HEK293 (cell line): ENCODE data around the gene MPC2.

Source experiments
- KLF1 ChIP-seq: fragments of 450-650 bp; formaldehyde crosslinking; IDR thresholded peaks from 2 replicates; pipeline ENCODE4 v1.5.1; 2016; ENCODE audit warnings: missing biosample characterization, missing genetic modification characterization
- KLF16 ChIP-seq: fragments of 450-650 bp; formaldehyde crosslinking; IDR thresholded peaks from 2 replicates; pipeline ENCODE4 v1.5.1; 2017; ENCODE audit warnings: missing biosample characterization, missing genetic modification characterization
- KLF8 ChIP-seq: fragments of 450-650 bp; formaldehyde crosslinking; IDR thresholded peaks from 2 replicates; pipeline ENCODE4 v1.5.1; 2016; ENCODE audit warnings: missing biosample characterization, missing genetic modification characterization
- OVOL3 ChIP-seq: fragments of 450-650 bp; formaldehyde crosslinking; IDR thresholded peaks from 2 replicates; pipeline ENCODE4 v1.5.1; 2016; ENCODE audit warnings: missing biosample characterization, missing genetic modification characterization
- PRDM1 ChIP-seq: fragments of 450-650 bp; formaldehyde crosslinking; IDR thresholded peaks from 2 replicates; pipeline ENCODE4; 2016; ENCODE audit warnings: missing biosample characterization, missing genetic modification characterization
- SETDB1 ChIP-seq: IDR thresholded peaks from one replicate; pipeline ENCODE4 v1.6.1; 2017; ENCODE audit warnings: mild to moderate bottlenecking, low read length, moderate library complexity, mixed read lengths; ENCODE audit not compliant: insufficient read length
- SP2 ChIP-seq: fragments of 450-650 bp; formaldehyde crosslinking; IDR thresholded peaks from 2 replicates; pipeline ENCODE4 v1.5.1; 2016; ENCODE audit warnings: missing biosample characterization, missing genetic modification characterization
- TCF7L2 ChIP-seq: IDR thresholded peaks from 2 replicates; pipeline ENCODE4 v1.6.1; 2011; ENCODE audit warnings: low read depth, mild to moderate bottlenecking, inconsistent platforms, low read length, moderate library complexity, borderline replicate concordance
- ZBTB11 ChIP-seq: fragments of 450-650 bp; formaldehyde crosslinking; conservative IDR thresholded peaks from 2 replicates; pipeline ENCODE4 v1.5.1; 2016; ENCODE audit warnings: low read depth, missing biosample characterization, missing genetic modification characterization
- ZBTB17 ChIP-seq: fragments of 450-650 bp; formaldehyde crosslinking; IDR thresholded peaks from 2 replicates; pipeline ENCODE4 v1.5.1; 2016; ENCODE audit warnings: missing biosample characterization, missing genetic modification characterization
- ZFP3 ChIP-seq: fragments of 450-650 bp; formaldehyde crosslinking; IDR thresholded peaks from 2 replicates; pipeline ENCODE4 v1.5.1; 2016; ENCODE audit warnings: low read depth, missing biosample characterization, missing genetic modification characterization
- ZFP41 ChIP-seq: fragments of 450-650 bp; formaldehyde crosslinking; IDR thresholded peaks from 2 replicates; pipeline ENCODE4 v1.5.1; 2016; ENCODE audit warnings: missing biosample characterization, missing genetic modification characterization, borderline replicate concordance
- ZNF10 ChIP-seq: fragments of 450-650 bp; formaldehyde crosslinking; IDR thresholded peaks from 2 replicates; pipeline ENCODE4 v1.5.1; 2017; ENCODE audit warnings: missing biosample characterization, missing genetic modification characterization
- ZNF132 ChIP-seq: fragments of 450-650 bp; formaldehyde crosslinking; IDR thresholded peaks from 2 replicates; pipeline ENCODE4 v1.5.1; 2017; ENCODE audit warnings: missing biosample characterization, missing genetic modification characterization, borderline replicate concordance
- ZNF140 ChIP-seq: fragments of 450-650 bp; formaldehyde crosslinking; IDR thresholded peaks from 2 replicates; pipeline ENCODE4 v1.5.1; 2016; ENCODE audit warnings: missing biosample characterization, missing genetic modification characterization
- ZNF175 ChIP-seq: fragments of 450-650 bp; formaldehyde crosslinking; IDR thresholded peaks from 2 replicates; pipeline ENCODE4 v1.5.1; 2016; ENCODE audit warnings: missing biosample characterization, missing genetic modification characterization
- ZNF214 ChIP-seq: fragments of 450-650 bp; formaldehyde crosslinking; IDR thresholded peaks from 2 replicates; pipeline ENCODE4 v1.5.1; 2017; ENCODE audit warnings: missing biosample characterization, mild to moderate bottlenecking, missing genetic modification characterization, borderline replicate concordance
- ZNF266 ChIP-seq: fragments of 450-650 bp; formaldehyde crosslinking; IDR thresholded peaks from 2 replicates; pipeline ENCODE4 v1.5.1; 2016; ENCODE audit warnings: missing biosample characterization, missing genetic modification characterization, low read depth
- ZNF335 ChIP-seq: fragments of 450-650 bp; formaldehyde crosslinking; conservative IDR thresholded peaks from 2 replicates; pipeline ENCODE4 v1.5.1; 2016; ENCODE audit warnings: missing biosample characterization, missing genetic modification characterization
- ZNF391 ChIP-seq: fragments of 450-650 bp; formaldehyde crosslinking; IDR thresholded peaks from 2 replicates; pipeline ENCODE4 v1.5.1; 2016; ENCODE audit warnings: low read depth, missing biosample characterization, missing genetic modification characterization, borderline replicate concordance
- ZNF394 ChIP-seq: fragments of 450-650 bp; formaldehyde crosslinking; IDR thresholded peaks from 2 replicates; pipeline ENCODE4 v1.5.1; 2016; ENCODE audit warnings: missing biosample characterization, missing genetic modification characterization, mild to moderate bottlenecking, moderate library complexity, borderline replicate concordance
- ZNF473 ChIP-seq: fragments of 450-650 bp; formaldehyde crosslinking; IDR thresholded peaks from 2 replicates; pipeline ENCODE4 v1.5.1; 2017; ENCODE audit warnings: missing biosample characterization, missing genetic modification characterization
- ZNF514 ChIP-seq: fragments of 450-650 bp; formaldehyde crosslinking; IDR thresholded peaks from 2 replicates; pipeline ENCODE4 v1.5.1; 2016; ENCODE audit warnings: missing biosample characterization, missing genetic modification characterization
- ZNF521 ChIP-seq: fragments of 450-650 bp; formaldehyde crosslinking; IDR thresholded peaks from 2 replicates; pipeline ENCODE4 v1.5.1; 2017; ENCODE audit warnings: missing biosample characterization, mild to moderate bottlenecking, missing genetic modification characterization
- ZNF544 ChIP-seq: fragments of 450-650 bp; formaldehyde crosslinking; IDR thresholded peaks from 2 replicates; pipeline ENCODE4 v1.5.0; 2017; ENCODE audit warnings: missing biosample characterization, missing genetic modification characterization
- ZNF549 ChIP-seq: fragments of 450-650 bp; IDR thresholded peaks from 2 replicates; pipeline ENCODE4 v1.5.1; 2018; ENCODE audit warnings: missing biosample characterization, missing genetic modification characterization, mild to moderate bottlenecking, inconsistent platforms, moderate library complexity
- ZNF677 ChIP-seq: fragments of 450-650 bp; IDR thresholded peaks from 2 replicates; pipeline ENCODE4 v1.5.0; 2018; ENCODE audit warnings: missing biosample characterization, mild to moderate bottlenecking, missing genetic modification characterization, moderate library complexity
- ZNF692 ChIP-seq: fragments of 450-650 bp; formaldehyde crosslinking; IDR thresholded peaks from 2 replicates; pipeline ENCODE4 v1.5.1; 2016; ENCODE audit warnings: missing biosample characterization, missing genetic modification characterization
- ZNF701 ChIP-seq: fragments of 450-650 bp; formaldehyde crosslinking; IDR thresholded peaks from 2 replicates; pipeline ENCODE4 v1.5.1; 2016; ENCODE audit warnings: missing biosample characterization, missing genetic modification characterization
- ZNF785 ChIP-seq: fragments of 450-650 bp; formaldehyde crosslinking; IDR thresholded peaks from 2 replicates; pipeline ENCODE4 v1.5.1; 2016; ENCODE audit warnings: missing biosample characterization, missing genetic modification characterization
- ZNF791 ChIP-seq: fragments of 450-650 bp; formaldehyde crosslinking; IDR thresholded peaks from 2 replicates; pipeline ENCODE4 v1.5.1; 2016; ENCODE audit warnings: missing biosample characterization, missing genetic modification characterization
- ZSCAN23 ChIP-seq: fragments of 450-650 bp; formaldehyde crosslinking; IDR thresholded peaks from 2 replicates; pipeline ENCODE4 v1.5.1; 2016; ENCODE audit warnings: missing biosample characterization, missing genetic modification characterization
- TF ChIP-seq, protein P1 (sequence below): fragments of 450-650 bp; IDR thresholded peaks from 2 replicates; pipeline ENCODE4 v1.5.1; 2018; ENCODE audit warnings: missing biosample characterization, mild to moderate bottlenecking, missing genetic modification characterization
- TF ChIP-seq, protein P2 (sequence below): fragments of 450-650 bp; formaldehyde crosslinking; IDR thresholded peaks from 2 replicates; pipeline ENCODE4; 2016; ENCODE audit warnings: missing biosample characterization, missing genetic modification characterization

The MPC2 gene

GRCh38 chr1:167936068-167936929 is 573 bp downstream of the MPC2 start, which contains the start of gene DCAF6 (continued):
- no peak for TF ChIP-seq ZFP41 (tag by site-specific recombination)
- TF ChIP-seq ZNF473 = no peak
- no peak; the same call in 1 of the 2 replicates for TF ChIP-seq ZNF785 (tag by site-specific recombination)
- TF ChIP-seq ZNF10 (tag by site-specific recombination) = peak; percentile 75
- TF ChIP-seq ZNF514 = no peak
- no peak for TF ChIP-seq ZNF214 (tag by site-specific recombination)
- peak; percentile 51; the same call in 1 of the 2 replicates for TF ChIP-seq ZNF692 (tag by site-specific recombination)
- no peak for TF ChIP-seq ZFP3
- TF ChIP-seq, protein P1, sequence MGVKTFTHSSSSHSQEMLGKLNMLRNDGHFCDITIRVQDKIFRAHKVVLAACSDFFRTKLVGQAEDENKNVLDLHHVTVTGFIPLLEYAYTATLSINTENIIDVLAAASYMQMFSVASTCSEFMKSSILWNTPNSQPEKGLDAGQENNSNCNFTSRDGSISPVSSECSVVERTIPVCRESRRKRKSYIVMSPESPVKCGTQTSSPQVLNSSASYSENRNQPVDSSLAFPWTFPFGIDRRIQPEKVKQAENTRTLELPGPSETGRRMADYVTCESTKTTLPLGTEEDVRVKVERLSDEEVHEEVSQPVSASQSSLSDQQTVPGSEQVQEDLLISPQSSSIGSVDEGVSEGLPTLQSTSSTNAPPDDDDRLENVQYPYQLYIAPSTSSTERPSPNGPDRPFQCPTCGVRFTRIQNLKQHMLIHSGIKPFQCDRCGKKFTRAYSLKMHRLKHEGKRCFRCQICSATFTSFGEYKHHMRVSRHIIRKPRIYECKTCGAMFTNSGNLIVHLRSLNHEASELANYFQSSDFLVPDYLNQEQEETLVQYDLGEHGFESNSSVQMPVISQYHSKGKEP (tag by site-specific recombination) = no peak
- peak; percentile 44; the same call in 1 of the 2 replicates for TF ChIP-seq ZNF391 (tag by site-specific recombination)
- TF ChIP-seq PRDM1 (tag by site-specific recombination) = peak; percentile 84
- TF ChIP-seq ZNF140 (tag by site-specific recombination) = no peak
- TF ChIP-seq ZNF132 (tag by site-specific recombination) = no peak
- no peak for TF ChIP-seq ZSCAN23 (tag by site-specific recombination)
- no peak for TF ChIP-seq ZNF544
- no peak for TF ChIP-seq ZNF175 (tag by site-specific recombination)
- peak; percentile 94 for TF ChIP-seq SP2
- TF ChIP-seq ZBTB17 (tag by site-specific recombination) = peak; percentile 97
- no peak for TF ChIP-seq ZNF266
- TF ChIP-seq OVOL3 = peak; percentile 57; the same call in 1 of the 2 replicates
- TF ChIP-seq ZBTB11 (tag by site-specific recombination) = peak; percentile 43
- peak; percentile 89 for TF ChIP-seq KLF16 (tag by site-specific recombination)
- TF ChIP-seq ZNF677 (tag by site-specific recombination) = no peak
- no peak for TF ChIP-seq ZNF791 (tag by site-specific recombination)
- TF ChIP-seq ZNF521 (tag by site-specific recombination) = no peak
- no peak; the same call in 1 of the 2 replicates for TF ChIP-seq ZNF394 (tag by site-specific recombination)
- TF ChIP-seq ZNF701 = no peak
- peak; percentile 97 for TF ChIP-seq KLF8 (tag by site-specific recombination)
- TF ChIP-seq SETDB1 = no peak
- TF ChIP-seq TCF7L2 = peak; percentile 65; the same call in 1 of the 2 replicates
- TF ChIP-seq KLF1 = peak; percentile 81
- no peak for TF ChIP-seq ZNF549 (tag by site-specific recombination)
- TF ChIP-seq ZNF335 = peak; percentile 96
- TF ChIP-seq, protein P2, sequence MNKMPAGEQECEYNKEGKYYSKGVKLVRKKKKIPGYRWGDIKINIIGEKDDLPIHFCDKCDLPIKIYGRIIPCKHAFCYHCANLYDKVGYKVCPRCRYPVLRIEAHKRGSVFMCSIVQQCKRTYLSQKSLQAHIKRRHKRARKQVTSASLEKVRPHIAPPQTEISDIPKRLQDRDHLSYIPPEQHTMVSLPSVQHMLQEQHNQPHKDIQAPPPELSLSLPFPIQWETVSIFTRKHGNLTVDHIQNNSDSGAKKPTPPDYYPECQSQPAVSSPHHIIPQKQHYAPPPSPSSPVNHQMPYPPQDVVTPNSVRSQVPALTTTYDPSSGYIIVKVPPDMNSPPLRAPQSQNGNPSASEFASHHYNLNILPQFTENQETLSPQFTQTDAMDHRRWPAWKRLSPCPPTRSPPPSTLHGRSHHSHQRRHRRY (tag by site-specific recombination) = no peak
